NT2/D1 (cell line): ENCODE measurements around the gene ELFN2.

Experiments used
- YY1 ChIP-seq: IDR thresholded peaks from 2 replicates; pipeline ENCODE4 v1.6.1; 2011; ENCODE audit not compliant: insufficient read length, insufficient read depth
- ZNF274 ChIP-seq: IDR thresholded peaks from 2 replicates; pipeline ENCODE4 v1.6.1; 2011; ENCODE audit warnings: mild to moderate bottlenecking, low read depth, low read length

GRCh38 chr22:37349043-37349814, 78.0 kb downstream of the ELFN2 start:
- TF ChIP-seq YY1 (no peak), ZNF274 (no peak)
